Natural killer cell (primary cell): ENCODE results near the gene SAT1. TPM values are rescaled to one million over a fixed set of nuclear protein-coding genes. Genes with fewer than 3 reads are reported as not detected.

ENCODE experiments used
- ATAC-seq, 3 donors: fragments of 150-1000 bp in 2 of 3; fragments of 200-7000 bp in 1 of 3; cut with Tn5 transposase; 1 replicate in 1 of 3; 2 replicates in 2 of 3; pipeline ENCODE4 v1.10.0; 2021; ENCODE audit warnings: mild to moderate bottlenecking in 2 of 3, moderate library complexity in 2 of 3
- DNase-seq, 2 donors: peaks; one replicate each; pipeline versions ENCODE4 v3.0.0 to v3.0.0-alpha.2; 2013 to 2021; ENCODE audit warnings: mixed read lengths in 1 of 2
- H3K27ac ChIP-seq: one replicate; pipeline ENCODE4 v1.5.1; 2013; ENCODE audit warnings: mild to moderate bottlenecking, low read length
- H3K27me3 ChIP-seq: one replicate; pipeline ENCODE4 v1.6.1; 2013; ENCODE audit warnings: low read length; ENCODE audit not compliant: control insufficient read depth, insufficient read depth
- H3K36me3 ChIP-seq: one replicate; pipeline ENCODE4 v1.6.1; 2013; ENCODE audit warnings: low read length; ENCODE audit not compliant: control insufficient read depth, insufficient read depth
- H3K4me1 ChIP-seq: one replicate; pipeline ENCODE4 v1.6.1; 2013; ENCODE audit warnings: low read length; ENCODE audit not compliant: control insufficient read depth, insufficient read depth
- H3K4me3 ChIP-seq: one replicate; pipeline ENCODE4 v1.5.1; 2013; ENCODE audit warnings: low read length
- H3K9me3 ChIP-seq: one replicate; pipeline ENCODE4 v1.6.1; 2013; ENCODE audit warnings: low read length; ENCODE audit not compliant: control insufficient read depth, insufficient read depth
- H3K27ac Mint-ChIP-seq, 2 donors: one replicate each; pipeline ENCODE4 v1.8.0; 2022; ENCODE audit warnings: mild to moderate bottlenecking in 2 of 2, mixed read lengths in 2 of 2, moderate library complexity in 1 of 2
- H3K27me3 Mint-ChIP-seq, 2 donors: one replicate each; pipeline ENCODE4 v1.8.0; 2022; ENCODE audit warnings: low read depth in 2 of 2, mixed read lengths in 2 of 2
- H3K36me3 Mint-ChIP-seq: one replicate; pipeline ENCODE4 v1.8.0; 2022; ENCODE audit warnings: mixed read lengths
- H3K4me1 Mint-ChIP-seq, 2 donors: one replicate each; pipeline ENCODE4 v1.8.0; 2022; ENCODE audit warnings: mixed read lengths in 2 of 2
- H3K4me3 Mint-ChIP-seq: one replicate; pipeline ENCODE4 v1.8.0; 2022; ENCODE audit warnings: mild to moderate bottlenecking, moderate library complexity, mixed read lengths
- H3K9me3 Mint-ChIP-seq, 2 donors: one replicate each; pipeline ENCODE4 v1.8.0; 2022; ENCODE audit warnings: mixed read lengths in 2 of 2
- CTCF ChIP-seq: fragments of 200-600 bp; IDR thresholded peaks from one replicate; pipeline ENCODE4 v1.8.0; 2022; ENCODE audit warnings: antibody characterized with exemption
- WGBS: methylation state at CpG from one replicate; pipeline ENCODE4 v1.1.7; 2013; ENCODE audit warnings: missing lambda C conversion rate; ENCODE audit not compliant: insufficient coverage; 5-methylcytosine and 5-hydroxymethylcytosine counted together
- intact Hi-C: fragments of 100-400 bp; cut with micrococcal nuclease; formaldehyde crosslinking; loops from one replicate; pipeline ENCODE4 v1.14.2; 2022
- total RNA-seq, 4 donors: library from RNA; stranded (reverse); fragments of 120-200 nt in 1 of 4; gene quantifications; one replicate each; pipeline versions ENCODE4 v1.2.3 to v1.2.4, GENCODE V29; 2013 to 2022

The SAT1 gene
- total RNA-seq, 3 donors from 2014 or later (not counting 1 experiment from before 2014, with no cell fraction given) = 276 to 667 (median 524) TPM

DNA sequence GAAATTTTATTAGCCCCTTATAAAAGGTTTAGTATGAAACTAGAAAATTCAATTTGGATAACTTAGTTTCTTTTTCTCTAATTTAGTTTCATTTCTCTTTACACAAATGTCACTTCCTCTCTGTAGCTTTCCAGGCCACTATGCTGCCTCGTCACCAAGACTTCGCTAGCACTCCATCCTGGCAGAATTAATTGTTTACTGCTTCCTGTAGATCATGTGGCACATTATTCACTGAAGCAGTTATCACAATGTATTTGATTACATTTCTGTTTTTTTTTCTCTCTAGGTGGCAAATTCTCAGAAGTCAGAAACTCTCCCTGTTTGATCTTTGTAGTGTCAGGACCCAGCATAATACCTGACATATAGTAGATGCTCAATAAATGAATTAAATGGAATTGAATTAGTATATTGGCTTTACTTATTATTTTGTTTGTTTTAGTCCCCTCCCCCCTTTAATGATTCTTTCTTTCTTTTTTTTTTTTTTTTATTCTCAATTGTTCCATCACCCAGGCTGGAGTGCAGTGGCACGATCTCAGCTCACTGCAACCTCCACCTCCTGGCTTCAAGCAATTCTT lies 9.3 kb upstream of the SAT1 start:
- Mint-ChIP-seq H3K27me3 (no peaks in the 10 kb centered on the region), H3K4me1 (peaks cover 10 to 11% of the 10 kb centered on the region in 2 donors), H3K27ac (peak overlapping the region; percentile 89 to 94), H3K4me3 (peak overlapping the region; percentile 62), H3K36me3 (no peaks in the 10 kb centered on the region), H3K9me3 (no peaks in the 10 kb centered on the region)
- WGBS = 0% methylated on average over 2 of the region's 3 CpGs
- Histone ChIP-seq H3K4me3 (no peak overlapping the region), H3K36me3 (no peaks in the 10 kb centered on the region), H3K27ac (peak overlapping the region; percentile 98), H3K4me1 (peaks cover 14% of the 10 kb centered on the region), H3K27me3 (no peaks in the 10 kb centered on the region), H3K9me3 (no peaks in the 10 kb centered on the region)
- intact Hi-C loops = loop anchor here (1.0 kb wide), 1 partner anchor 8 kb away; no protein-coding TSS in a partner anchor
- TF ChIP-seq CTCF = no peak
- DNase-seq = peak in 1 of 2 donors; percentile 79
- ATAC-seq = peak; percentile 96 to 98 (median 98)

DNA sequence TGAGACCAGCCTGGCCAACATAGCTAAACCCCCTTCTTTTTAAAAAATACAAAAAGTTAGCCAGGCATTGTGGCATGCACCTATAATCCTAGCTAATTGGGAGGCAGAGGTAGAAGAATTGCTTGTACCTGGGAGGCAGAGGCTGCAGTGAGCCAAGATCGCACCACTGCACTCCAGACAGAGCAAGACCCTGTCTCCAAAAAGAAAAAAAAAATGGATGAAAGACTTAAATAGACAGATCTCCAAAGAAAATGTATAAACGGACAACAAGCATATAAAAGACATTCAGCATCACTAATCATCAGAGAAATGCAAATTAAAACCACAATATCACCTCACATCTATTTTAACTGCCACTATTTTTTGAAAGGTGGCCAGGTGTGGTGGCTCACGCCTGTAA lies 6.6 kb upstream of the SAT1 start:
- H3K4me1 ChIP-seq = peaks cover 21% of the 10 kb centered on the region
- DNase-seq (no peak), ATAC-seq (no peak)
- no CpG with 5 or more reads among the region's 3 CpGs for WGBS
- no peaks in the 10 kb centered on the region for H3K36me3 Mint-ChIP-seq
- no peak overlapping the region for H3K4me3 Mint-ChIP-seq
- no peaks in the 10 kb centered on the region for H3K36me3 ChIP-seq
- H3K27me3 ChIP-seq = no peaks in the 10 kb centered on the region
- intact Hi-C loops = no loop called here
- H3K4me3 ChIP-seq = no peak overlapping the region
- TF ChIP-seq CTCF = no peak
- no peaks in the 10 kb centered on the region for H3K9me3 Mint-ChIP-seq
- H3K27me3 Mint-ChIP-seq = no peaks in the 10 kb centered on the region
- H3K9me3 ChIP-seq = no peaks in the 10 kb centered on the region
- H3K27ac Mint-ChIP-seq = no peak overlapping the region
- H3K27ac ChIP-seq = no peak overlapping the region
- peaks cover 13 to 14% of the 10 kb centered on the region in 2 donors for H3K4me1 Mint-ChIP-seq

GRCh38 chrX:23779025-23779424 lies 3.9 kb upstream of the SAT1 start:
- H3K9me3 Mint-ChIP-seq = no peaks in the 10 kb centered on the region
- intact Hi-C loops = no loop called here
- no peaks in the 10 kb centered on the region for H3K27me3 ChIP-seq
- peaks cover 18% of the 10 kb centered on the region for H3K4me1 ChIP-seq
- H3K36me3 Mint-ChIP-seq = no peaks in the 10 kb centered on the region
- H3K27me3 Mint-ChIP-seq = no peaks in the 10 kb centered on the region
- H3K9me3 ChIP-seq = no peaks in the 10 kb centered on the region
- no peak overlapping the region for H3K27ac ChIP-seq
- WGBS = 83% methylated on average over 4 of the region's 4 CpGs
- peaks cover 19 to 20% of the 10 kb centered on the region in 2 donors for H3K4me1 Mint-ChIP-seq
- H3K36me3 ChIP-seq = no peaks in the 10 kb centered on the region
- peak overlapping the region in 1 of 2 donors; percentile 81 for H3K27ac Mint-ChIP-seq
- H3K4me3 Mint-ChIP-seq = no peak overlapping the region
- DNase-seq (no peak), ATAC-seq (no peak)
- no peak overlapping the region for H3K4me3 ChIP-seq
- no peak for TF ChIP-seq CTCF

DNA sequence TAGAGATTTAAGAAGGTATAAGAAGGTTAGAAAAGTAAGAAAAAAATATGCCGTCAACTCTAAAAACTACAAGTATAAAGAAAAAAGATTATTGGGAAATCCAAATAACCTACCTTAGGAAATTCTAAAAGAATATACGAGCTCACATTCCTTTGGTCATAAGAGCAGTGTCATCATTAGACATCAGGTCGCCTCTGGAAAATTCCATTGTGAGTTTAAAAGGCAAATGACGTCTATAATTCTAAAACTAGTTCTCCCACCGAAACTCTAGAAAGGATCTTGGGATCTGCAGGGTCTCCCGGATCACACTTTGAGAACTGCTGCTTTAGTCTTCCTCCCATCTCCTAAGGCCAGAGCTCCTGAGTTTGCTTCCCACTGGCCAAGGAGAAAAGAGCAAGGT lies 518 bp upstream of the SAT1 start:
- H3K27ac Mint-ChIP-seq = peak overlapping the region; percentile 93 to 95
- intact Hi-C loops = loop anchor here (2.0 to 10.0 kb wide), 5 partner anchors 40 to 370 kb away; partner anchors contain the start of genes ACOT9, APOO and PRDX4
- no peaks in the 10 kb centered on the region for H3K36me3 Mint-ChIP-seq
- ATAC-seq (no peak), DNase-seq (no peak)
- H3K9me3 Mint-ChIP-seq = no peaks in the 10 kb centered on the region
- H3K4me3 Mint-ChIP-seq = peak overlapping the region; percentile 95
- H3K27me3 Mint-ChIP-seq = no peaks in the 10 kb centered on the region
- no peak for TF ChIP-seq CTCF
- peaks cover 27 to 36% of the 10 kb centered on the region in 2 donors for H3K4me1 Mint-ChIP-seq
- Histone ChIP-seq H3K27ac (peak overlapping the region; percentile 97), H3K9me3 (no peaks in the 10 kb centered on the region), H3K27me3 (no peaks in the 10 kb centered on the region), H3K4me3 (no peak overlapping the region), H3K4me1 (peaks cover 20% of the 10 kb centered on the region), H3K36me3 (peaks cover 10% of the 10 kb centered on the region)
- 64% methylated on average over 3 of the region's 6 CpGs for WGBS
